Kidney capillary endothelial cell (primary cell): ENCODE data around the gene CDKL5.
"Not testable (repeated sequence)": the region's sequence is repeated elsewhere in the genome, so short reads cannot be mapped to it uniquely, and the experiment has no call there.

ENCODE experiments used
- DNase-seq: peaks from one replicate; pipeline ENCODE4 v3.0.0-alpha.2; 2018; ENCODE audit warnings: low spot score

The CDKL5 gene

DNA sequence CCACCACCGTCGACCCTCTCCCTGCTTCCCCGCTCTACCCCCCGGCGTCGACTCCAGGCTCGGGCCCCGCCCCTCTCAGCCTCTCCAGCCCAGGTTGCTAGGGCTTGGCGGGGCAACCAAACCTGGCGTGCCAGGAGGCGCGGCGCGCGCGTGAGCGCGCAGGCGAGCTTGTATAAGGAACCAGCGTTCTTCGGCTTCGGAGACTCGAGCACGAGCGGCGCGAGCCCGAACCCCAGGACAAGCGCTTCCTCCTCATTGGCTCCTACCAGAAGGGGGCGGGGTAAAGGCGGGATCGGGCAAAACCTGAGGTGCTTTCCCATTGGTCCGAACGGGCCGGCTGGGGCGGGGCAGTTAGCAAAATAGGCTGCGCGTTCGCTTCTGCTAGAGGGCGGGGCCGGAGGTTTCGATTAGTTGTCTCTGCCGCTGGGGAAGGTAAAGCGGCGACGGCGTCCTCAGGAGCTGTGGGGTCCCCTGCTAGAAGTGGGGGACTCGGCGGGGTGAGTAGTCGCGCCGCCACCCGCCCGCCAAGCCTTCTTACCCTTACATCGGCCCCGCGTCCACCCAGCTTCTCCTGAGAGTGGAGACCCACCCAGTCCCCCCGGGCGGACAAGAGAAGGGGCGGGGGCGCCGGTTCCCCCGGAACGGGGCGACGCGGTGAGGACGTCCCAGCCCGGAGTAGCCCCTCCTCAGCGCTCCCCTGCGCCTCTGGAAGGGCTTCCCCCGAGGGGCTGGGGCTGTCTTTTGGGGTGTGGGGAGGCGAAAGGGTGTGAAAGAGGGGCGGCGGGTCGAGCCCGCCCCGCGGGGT lies at the start of gene CDKL5:
Gene CDKL5 (plus strand): TSS at position 410 of the 805 bp plus-strand sequence. CDS start 81,489 bp downstream, outside the sequence.
- DNase-seq = peak; percentile 78

DNA sequence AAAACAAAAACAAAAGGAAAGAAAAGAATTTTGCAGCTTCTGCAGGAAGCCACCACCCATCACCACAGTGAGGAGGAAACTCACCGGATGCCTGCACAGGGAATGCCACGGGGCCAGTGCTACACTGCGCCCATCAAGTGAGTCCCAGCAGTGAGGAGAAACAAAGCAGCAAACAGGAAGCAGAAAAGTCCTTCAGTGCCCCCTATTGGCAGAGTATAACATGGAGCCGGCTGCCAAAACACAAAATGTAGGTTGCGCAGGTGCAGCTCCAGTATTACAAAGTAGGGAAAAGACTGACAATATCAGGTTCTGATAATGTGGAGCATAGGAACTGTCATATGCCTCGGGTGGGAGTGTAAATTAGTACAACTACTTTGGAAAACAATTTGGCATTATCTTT lies 47.6 kb upstream of the CDKL5 start:
- DNase-seq = peak; percentile 33

DNA sequence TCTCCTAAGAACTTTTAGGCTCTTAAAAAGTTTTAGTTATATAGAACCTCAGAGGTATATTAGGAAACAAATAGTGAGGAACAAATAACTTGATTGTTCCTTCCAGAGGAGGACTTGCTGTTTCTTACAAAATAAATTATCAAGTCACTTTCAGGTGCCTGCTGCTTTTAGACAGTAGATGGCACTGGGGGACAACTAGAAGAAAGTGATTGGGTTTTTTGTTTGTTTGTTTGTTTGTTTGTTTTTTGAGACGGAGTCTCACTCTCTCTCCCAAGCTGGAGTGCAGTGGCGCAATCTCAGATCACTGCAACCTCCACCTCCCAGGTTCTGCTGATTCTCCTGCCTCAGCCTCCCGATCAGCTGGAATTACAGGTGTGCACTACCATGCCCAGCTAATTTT lies 35.4 kb upstream of the CDKL5 start:
- no peak for DNase-seq

DNA sequence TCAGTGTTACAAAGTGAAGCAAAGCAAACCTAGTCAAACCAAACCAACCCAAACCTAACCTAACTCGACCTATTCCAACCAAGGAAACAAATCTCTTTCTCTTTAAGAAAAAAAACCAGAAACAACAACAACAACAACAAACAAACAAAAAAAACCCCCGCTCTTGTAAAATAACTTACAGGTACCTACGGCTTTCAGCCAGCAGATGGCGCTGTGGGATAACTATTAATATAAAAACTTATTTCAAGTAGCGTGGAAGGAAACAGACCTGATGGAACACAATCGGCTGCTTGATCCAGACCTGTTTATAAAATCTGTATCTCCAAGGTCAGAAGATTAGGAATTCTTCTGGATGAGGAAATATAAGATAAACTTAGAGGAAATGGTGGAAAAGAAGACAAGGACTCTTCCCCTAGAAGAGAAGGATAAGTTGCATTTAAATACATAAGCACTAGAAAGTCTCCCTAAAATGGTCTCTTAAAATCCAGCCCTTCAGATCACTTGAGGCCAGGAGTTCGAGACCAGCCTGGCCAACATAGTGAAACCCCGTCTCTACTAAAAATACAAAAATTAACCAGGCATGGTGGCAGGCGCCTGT lies 34.4 kb upstream of the CDKL5 start:
- peak; percentile 56 for DNase-seq

DNA sequence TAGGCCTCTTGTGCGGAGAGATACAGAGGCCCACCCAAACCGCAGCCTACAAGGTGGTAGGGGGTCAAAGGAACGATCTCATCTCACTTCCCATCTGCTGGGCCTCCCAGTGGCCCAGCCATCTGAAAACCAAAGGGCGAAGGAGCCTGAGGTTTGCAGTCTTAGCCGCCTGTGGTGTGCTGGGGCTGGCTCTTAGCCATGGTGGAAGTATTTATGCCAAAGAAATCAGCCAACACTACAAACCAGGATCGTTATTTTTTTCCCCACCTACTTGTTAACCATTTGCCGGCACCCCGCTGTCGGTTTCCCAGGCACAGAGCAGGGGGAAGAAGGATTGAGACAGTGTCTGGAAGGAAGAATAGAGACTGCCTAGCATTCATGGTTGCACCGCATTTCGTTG lies 30.9 kb upstream of the CDKL5 start:
- DNase-seq = no peak

DNA sequence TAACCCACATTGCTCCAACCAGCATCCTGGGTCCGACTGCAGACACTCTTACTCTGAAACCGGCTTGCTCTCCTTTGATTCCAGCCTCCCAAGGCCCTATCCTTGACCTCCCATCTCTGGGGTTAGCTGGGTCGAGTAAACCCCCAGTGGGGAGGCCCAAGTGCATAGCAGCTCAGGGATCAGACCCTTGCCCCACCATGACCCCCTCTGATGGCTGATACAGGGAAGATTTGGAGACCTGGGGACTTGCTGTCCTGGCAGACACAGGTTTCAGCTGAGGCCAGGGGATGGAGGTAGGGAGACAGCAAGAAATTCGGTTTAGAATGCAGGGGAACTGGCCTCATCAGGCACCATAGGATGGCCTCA lies 23.6 kb upstream of the CDKL5 start:
- no peak for DNase-seq

DNA sequence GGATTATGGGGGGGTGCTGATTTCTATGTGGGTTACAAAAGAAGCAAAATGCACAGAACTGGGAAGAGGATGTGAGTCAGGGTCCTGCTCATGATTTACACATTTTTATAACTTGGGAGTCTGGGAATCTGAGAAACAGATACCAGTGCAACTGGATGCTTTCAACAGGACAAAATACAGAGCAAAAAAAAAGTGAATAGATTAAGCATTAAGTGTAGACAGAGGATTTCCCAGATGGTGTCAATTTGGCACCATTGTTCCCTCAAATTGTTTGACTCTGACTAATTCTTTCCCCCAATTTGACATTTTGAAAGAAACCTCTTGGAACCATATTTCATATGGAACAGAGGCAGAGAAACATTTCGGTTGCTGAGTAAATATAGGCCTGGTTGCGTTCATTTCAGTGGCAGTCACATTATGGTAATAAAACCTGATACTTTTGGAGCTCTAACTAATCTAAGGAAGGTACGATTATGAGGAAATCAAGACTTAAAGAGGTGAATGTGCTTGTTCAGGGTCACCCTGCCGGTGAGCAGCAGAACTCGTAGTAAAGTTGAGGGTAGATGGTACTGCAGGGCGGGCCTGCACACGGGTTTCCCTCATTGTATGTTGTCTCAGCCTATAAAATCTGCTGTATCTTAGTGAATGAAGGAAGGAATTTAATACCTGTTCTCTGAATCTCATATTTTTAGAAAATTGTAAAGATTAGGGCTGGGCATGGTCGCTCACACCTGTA lies 18.7 kb upstream of the CDKL5 start:
- DNase-seq = no peak

DNA sequence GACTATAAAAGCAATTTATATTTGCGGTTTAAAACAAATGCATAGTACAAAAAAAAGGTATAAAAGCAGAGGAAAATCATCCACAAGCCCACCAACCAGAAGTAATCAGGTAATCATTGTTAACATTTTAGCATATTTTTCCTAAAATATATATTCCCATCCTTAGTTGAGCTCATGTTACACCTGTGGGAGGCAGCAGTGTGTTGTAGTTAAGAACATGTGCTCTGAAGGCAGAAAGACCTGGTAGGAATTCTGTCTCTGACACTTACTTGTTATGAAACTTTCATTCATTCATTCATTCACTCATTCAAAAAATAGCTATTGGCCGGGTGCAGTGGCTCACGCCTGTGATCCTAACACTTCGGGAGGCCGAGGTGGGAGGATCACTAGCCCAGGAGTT lies 15.4 kb upstream of the CDKL5 start:
- DNase-seq = no peak

DNA sequence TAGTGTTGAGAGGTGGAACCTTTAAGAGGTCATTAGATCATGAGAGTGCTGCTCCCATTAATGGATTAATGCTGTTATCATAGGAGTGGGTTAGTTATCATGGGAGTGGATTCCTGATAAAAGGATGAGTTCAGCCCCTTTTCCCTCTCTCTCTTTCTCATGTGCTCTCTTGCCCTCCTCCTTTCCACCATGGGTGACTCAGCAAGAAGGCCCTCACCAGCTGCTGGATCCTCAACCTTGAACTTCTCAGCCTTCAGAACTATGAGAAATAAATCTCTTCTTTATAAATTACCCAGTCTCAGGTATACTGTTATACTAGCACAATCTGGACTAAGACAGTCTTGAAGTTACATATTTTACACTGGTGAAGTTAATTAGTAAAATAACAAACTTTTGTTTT lies 10.0 kb upstream of the CDKL5 start:
- no peak for DNase-seq

DNA sequence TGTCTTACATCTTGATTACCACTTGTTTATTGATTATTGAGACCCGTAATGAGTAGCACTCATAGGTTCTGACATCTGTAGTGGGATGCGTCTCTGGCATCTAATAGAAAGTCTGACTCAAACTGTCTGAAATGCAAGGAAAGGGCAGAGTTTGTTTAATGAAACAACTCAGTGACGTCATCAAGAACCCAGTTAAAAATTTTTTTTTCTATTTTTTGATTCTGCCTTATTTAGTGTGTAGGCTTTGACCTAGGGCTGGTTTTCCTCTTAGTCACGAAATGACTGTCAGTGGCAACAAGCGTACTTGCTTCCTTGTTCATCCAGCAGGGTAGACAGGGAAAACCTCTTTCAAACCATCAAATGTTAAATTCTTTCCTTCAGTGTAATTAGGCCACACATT lies 3.1 kb upstream of the CDKL5 start:
- DNase-seq = no peak

DNA sequence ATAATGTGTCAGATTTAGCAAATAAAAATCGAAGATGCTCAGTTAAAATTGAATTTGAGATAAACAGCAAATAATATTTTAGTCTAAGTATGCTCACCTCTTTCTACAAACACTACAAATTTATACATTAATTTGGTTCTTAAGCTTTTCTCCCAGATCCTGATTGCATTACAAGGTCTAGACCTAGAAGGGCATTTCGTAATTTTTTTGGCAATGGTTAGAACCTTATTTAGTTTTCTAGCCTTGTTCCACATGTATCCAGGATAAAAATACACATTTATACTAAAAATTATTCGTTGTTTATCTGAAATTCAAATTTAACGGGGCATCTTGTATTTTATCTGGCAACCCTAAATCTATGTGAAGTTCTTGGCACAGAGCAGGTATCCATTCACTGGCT lies 2.5 kb upstream of the CDKL5 start:
- no peak for DNase-seq

DNA sequence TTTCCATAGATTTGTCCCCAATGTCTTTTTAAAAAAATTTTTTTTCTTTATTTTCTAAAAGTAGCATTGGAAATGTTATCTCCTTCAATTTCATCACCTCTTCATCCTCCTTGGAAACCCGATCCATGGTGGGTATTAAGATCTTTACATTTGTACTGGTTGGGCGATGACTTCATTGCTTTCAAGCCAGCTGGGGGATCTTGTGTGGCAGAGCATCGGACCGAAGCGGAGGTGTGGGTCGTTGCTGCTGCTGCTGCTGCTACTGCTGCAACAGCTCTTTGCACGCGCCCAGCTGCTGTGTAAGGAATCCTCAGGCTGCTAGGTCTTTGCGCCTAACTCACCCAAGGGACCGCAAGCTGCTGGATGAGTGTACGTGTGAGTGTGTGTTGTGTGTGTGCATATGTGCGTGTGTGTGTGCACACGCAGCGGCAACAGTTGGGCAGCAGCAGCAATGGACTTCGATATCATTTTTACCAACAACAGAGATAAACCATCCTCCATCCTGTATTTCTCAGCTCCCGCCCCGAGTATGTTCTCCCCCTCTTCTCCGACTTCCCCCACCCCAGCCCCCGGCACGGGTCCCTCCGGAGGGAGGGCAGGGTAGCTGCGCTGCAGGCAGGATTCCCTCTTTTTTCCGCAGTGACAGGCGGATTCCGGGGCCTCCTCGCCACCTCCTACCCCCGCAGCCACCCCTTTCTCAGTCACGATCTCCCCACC lies 768 bp upstream of the CDKL5 start:
- DNase-seq = no peak

DNA sequence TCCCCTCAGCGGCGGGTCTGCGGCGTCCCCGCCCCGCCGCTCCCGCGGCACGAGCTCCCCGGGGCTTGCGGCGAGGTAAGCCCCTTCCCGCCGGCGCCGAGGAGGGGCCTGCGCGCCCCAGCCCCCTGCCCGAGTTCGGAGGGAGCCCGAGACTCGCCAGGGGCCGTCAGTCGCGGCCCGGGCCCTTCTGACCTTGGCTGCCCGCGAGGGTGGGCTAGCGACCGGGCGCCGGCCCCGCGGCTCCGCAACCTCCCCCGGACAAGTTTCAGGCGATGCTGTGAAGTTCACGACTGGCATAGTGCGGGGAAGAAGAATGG lies 554 bp downstream of the CDKL5 start:
- DNase-seq = no peak

DNA sequence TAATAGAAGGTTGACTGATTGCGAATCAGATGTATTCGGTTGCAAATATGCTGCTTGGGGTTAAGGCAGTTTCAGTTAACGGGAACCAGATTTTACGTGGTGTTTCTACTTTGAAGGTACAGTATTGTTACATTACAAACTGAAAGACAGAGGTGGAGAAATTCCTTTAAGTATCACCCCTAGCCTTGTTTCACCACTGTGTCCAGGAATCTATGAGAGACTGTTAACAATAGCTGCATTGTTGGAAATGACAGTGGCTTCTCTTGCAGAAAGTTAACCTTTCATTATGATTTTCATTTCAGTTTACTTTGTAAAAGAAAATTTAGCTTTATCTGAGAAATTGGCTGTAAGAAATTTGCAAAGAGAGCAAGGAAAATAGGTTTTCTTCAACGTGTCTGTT lies 2.6 kb downstream of the CDKL5 start:
- DNase-seq = no peak

DNA sequence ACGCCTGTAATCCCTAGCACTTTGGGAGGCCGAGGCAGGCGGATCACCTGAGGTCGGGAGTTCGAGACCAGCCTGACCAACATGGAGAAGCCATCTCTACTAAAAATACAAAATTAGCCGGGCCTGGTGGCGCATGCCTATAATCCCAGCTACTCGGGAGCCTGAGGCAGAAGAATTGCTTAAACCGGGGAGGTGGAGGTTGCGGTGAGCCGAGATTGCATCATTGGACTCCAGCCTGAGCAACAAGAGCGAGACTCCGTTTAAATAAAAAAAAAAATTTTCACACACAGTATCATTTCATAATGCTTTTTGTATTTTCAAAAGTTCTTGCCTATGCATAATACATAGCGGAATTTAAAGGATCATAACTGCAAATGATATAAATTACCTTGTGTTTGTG lies 7.9 kb downstream of the CDKL5 start:
- not testable (repeated sequence) for DNase-seq

DNA sequence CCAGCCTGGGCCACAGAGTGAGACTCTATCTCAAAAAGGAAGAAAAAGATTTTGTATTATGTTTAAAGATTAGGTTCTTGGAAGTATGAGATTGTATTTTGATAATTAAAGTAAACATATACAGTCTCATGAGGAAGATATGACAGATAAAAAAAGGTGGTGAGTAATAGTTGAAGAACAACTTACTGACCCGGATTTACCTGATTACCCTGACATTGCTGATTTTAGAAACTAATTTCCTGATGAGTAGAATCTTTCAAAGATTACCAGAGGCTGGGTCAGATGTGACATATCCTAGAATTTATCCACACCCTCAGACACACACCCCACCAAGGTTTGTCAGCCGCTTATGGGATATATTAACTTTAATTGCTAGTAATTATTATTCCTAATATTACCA lies 9.5 kb downstream of the CDKL5 start:
- no peak for DNase-seq

DNA sequence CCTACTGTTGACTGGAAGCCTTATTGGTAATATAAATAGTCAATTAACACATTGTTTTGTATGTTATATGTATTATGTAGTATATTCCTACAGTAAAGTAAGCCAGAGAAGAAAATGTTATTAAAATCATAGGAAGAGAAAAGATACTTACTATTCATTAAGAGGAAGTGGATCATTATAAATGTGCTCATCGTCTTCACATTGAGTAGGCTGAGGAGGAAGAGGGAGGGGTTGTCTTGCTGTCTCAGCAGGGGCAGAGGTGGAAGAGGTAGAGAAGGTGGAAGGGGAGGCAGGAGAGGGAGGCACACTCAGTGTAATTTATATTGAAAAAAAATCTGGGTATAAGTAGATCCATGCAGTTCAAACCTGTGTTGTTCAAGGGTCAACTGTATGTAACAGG lies 10.6 kb downstream of the CDKL5 start:
- DNase-seq = no peak

DNA sequence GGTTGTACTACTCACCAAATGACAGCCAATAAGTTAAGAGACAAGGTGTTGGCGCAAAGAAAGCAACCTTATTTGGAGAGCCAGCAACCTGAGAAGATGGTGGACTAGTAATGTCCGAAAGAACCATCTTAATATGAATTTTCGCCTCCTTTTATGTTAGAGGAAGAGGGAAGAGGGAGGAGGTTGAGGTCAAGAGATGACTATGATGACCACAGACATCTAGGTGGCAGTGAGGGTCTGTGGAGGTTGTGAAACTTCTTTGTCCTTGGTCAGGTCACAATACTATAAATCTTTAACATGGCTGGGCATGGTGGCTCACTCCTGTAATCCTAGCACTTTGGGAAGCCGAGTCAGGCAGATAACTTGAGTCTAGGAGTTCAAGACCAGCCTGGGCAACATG lies 15.4 kb downstream of the CDKL5 start:
- DNase-seq = no peak

DNA sequence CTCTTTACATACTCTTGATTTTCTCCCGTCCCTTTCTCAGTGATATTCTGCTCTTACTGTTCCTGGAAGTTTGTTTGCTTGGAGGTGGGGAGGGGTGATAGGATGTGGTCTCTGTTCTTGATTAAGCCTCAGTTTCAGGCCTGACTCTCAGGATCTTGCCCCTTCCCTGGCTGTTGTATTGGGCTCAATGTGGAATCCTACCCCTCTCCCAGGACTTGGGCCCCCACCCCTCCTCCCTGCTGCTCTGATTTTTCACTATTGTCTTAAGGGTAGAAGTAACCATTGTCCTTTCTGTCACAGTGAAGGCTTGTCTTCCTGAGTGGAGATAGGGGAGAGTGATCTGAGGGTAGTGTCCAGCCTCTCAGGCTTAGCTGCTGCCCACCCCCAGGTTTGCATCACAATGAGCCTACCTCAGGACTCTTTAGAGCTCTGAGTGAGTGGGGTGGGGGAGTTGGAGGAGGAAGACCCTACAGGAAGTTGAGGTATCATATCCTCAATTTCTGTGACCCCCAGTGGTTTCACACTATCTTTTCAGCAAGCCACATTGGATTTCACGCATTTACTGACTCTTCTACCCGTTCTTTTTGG lies 16.5 kb downstream of the CDKL5 start:
- DNase-seq = no peak

DNA sequence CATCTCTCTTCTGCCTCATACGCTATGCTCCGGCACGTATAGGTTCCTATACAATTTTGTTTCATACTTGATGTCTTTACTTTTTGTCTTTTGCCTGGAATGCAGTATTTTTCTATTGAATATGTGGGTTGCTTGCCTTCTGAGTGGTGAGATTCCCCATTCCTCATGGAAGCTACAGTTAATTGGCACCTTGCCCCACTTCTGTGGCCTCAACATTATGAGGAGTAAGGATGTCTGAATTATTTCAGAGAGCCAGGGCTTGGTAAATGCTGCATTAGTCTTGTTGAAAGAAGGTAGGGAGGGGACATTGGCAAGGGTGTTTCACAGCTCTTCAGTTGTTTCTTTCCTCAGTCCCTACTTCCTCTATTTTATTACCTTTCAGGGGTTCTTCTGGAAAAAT lies 23.0 kb downstream of the CDKL5 start:
- DNase-seq = no peak

DNA sequence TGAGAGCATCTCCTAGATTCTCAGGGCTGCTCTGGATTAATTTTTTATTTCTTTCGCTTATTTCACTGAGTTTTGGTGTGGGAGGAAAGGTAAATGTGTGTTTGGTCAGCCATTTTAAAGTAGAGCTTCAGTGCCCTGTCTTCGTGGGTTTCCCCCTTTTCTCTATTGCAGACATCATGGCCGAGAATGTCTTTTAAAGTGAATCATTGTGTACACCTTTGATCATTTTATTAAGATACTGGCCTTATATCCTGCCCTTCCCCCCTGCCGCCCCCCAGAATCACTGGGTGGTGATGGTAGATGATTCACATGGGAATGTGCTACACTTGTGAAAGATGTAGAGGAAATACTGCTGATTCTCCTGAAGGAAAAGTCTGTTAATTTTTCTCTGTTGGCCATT lies 23.8 kb downstream of the CDKL5 start:
- DNase-seq = no peak

DNA sequence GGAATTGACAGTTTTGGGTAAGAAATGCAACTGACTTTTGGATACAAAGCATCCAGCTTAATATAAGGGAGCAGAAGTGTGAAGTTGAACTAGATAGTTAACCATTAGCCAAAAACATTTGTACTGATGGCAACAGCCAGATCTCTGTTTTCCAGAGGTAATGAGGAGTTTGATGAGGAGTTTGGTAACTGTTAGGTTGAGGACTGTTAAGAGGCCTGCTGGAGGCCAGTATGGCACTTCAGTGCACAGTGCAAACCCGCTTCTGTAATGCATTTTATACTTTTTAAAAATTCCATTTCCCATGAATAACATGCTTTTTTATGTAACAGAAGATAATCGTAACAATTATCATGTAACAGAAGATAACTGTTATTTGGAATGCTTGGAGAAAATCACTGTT lies 30.0 kb downstream of the CDKL5 start:
- no peak for DNase-seq

DNA sequence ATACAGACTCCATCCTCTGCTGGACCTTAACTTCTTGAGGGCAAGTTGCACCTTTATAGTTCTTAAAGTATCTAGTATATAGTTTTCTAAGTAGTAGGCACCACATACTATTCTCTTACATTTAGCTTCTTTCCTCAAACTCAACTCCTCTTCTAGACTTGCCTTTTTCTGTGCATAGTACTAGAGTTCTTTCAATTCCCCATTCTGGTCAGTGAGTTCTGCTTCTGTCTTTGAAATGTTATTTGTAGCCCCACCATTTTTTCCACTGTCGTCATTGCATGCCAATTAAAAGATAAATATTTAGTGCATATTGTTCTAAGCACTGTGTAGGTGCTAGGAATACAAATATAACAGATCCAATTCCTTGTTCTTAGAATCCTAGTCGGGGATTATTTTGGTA lies 31.6 kb downstream of the CDKL5 start:
- DNase-seq = no peak
